ENCODE results near the gene XPO6. TPM values are rescaled to one million over a fixed set of nuclear protein-coding genes. Genes with fewer than 3 reads are reported as not detected.

XPO6 gene
- total RNA-seq, 4 donors from 2014 or later = 45.7 to 104 (median 78.1) TPM

- TF ChIP-seq CTCF (IDR thresholded peaks at IDR 0.05) = no peak
- no peak for TF ChIP-seq POLR2A (IDR thresholded peaks at IDR 0.05)
- DNase-seq (ENCODE audit: low spot score in 2 of 2) = no peak
- WGBS, 2 donors = 86 to 88% methylated on average over 5 of the region's 5 CpGs
- intact Hi-C loops (cut with DNase I; ENCODE audit: low total_unique reads) = no loop called here
- H3K4me3 ChIP-seq (ENCODE audit: low read depth, poor library complexity, severe bottlenecking) = no peak overlapping the region
Observed at GRCh38 chr16:28166394-28167208, 45.2 kb downstream of the XPO6 start.

GRCh38 chr16:28165598-28165997 is 46.2 kb downstream of the XPO6 start:
- 46 to 77% methylated on average over 1 of the region's 1 CpG for WGBS, 2 donors
- H3K4me3 ChIP-seq (ENCODE audit: low read depth, poor library complexity, severe bottlenecking) = no peak overlapping the region
- intact Hi-C loops (cut with DNase I; ENCODE audit: low total_unique reads) = no loop called here
- TF ChIP-seq CTCF (IDR thresholded peaks at IDR 0.05) = no peak
- TF ChIP-seq POLR2A (IDR thresholded peaks at IDR 0.05) = no peak
- no peak for DNase-seq (ENCODE audit: low spot score in 2 of 2)

GRCh38 chr16:28164140-28164539 is 47.6 kb downstream of the XPO6 start:
- no peak for TF ChIP-seq CTCF (IDR thresholded peaks at IDR 0.05)
- intact Hi-C loops (cut with DNase I; ENCODE audit: low total_unique reads) = no loop called here
- WGBS, 2 donors = 67 to 72% methylated on average over 2 of the region's 2 CpGs
- no peak overlapping the region for H3K4me3 ChIP-seq (ENCODE audit: low read depth, poor library complexity, severe bottlenecking)
- no peak for DNase-seq (ENCODE audit: low spot score in 2 of 2)

GRCh38 chr16:28163699-28164098 is 48.1 kb downstream of the XPO6 start:
- H3K4me3 ChIP-seq (ENCODE audit: low read depth, poor library complexity, severe bottlenecking) = no peak overlapping the region
- intact Hi-C loops (cut with DNase I; ENCODE audit: low total_unique reads) = no loop called here
- 82 to 84% methylated on average over 4 of the region's 4 CpGs for WGBS, 2 donors
- no peak for TF ChIP-seq POLR2A (IDR thresholded peaks at IDR 0.05)
- no peak for TF ChIP-seq CTCF (IDR thresholded peaks at IDR 0.05)
- no peak for DNase-seq (ENCODE audit: low spot score in 2 of 2)

GRCh38 chr16:28162326-28162877 is 49.4 kb downstream of the XPO6 start:
- TF ChIP-seq POLR2A (IDR thresholded peaks at IDR 0.05) (no peak), CTCF (IDR thresholded peaks at IDR 0.05) (no peak)
- intact Hi-C loops (cut with DNase I; ENCODE audit: low total_unique reads) = no loop called here
- WGBS, 2 donors = 95% methylated on average over 6 of the region's 6 CpGs
- H3K4me3 ChIP-seq (ENCODE audit: low read depth, poor library complexity, severe bottlenecking) = no peak overlapping the region
- no peak for DNase-seq (ENCODE audit: low spot score in 2 of 2)
